IMR-90 (cell line): ENCODE results near the gene CTIF. TPM values are rescaled to one million over a fixed set of nuclear protein-coding genes. Genes with fewer than 3 reads are reported as not detected.

Experiments used
- ATAC-seq: fragments of 200-7000 bp; cut with Tn5 transposase; 2 replicates; pipeline ENCODE4 v1.9.1; 2020; ENCODE audit warnings: low read depth, mild to moderate bottlenecking, moderate library complexity
- BruUV-seq: library from RNA; stranded (reverse); fragments of 400-500 nt; replicated peaks from 2 replicates; lab custom pipeline; 2021; lab: Mats Ljungman, UMichigan
- CTCF ChIA-PET: fragments of 300-600 bp; formaldehyde crosslinking; extraction: SDS; loops from one replicate; lab custom pipeline; 2021; ENCODE audit warnings: antibody characterized with exemption; lab: Yijun Ruan, JAX
- POLR2A ChIA-PET: fragments of 300-600 bp; sonication (Branson Sonifier 250); formaldehyde crosslinking; loops from one replicate; lab custom pipeline; 2022; ENCODE audit warnings: antibody characterized with exemption; ENCODE audit not compliant: unreplicated experiment; lab: Charles Lee
- DNase-seq: peaks from one replicate; pipeline ENCODE4 v3.0.0; 2013
- H2AFZ ChIP-seq: replicated peaks from 2 replicates; pipeline ENCODE3; 2013; ENCODE audit warnings: low read length, mild to moderate bottlenecking; ENCODE audit not compliant: poor library complexity
- H2AK5ac ChIP-seq: 2 replicates; pipeline ENCODE4 v1.6.1; 2013; ENCODE audit warnings: low read depth, low read length, inconsistent platforms
- H2AK9ac ChIP-seq: replicated peaks from 2 replicates; pipeline ENCODE3; 2013; ENCODE audit warnings: mild to moderate bottlenecking, low read depth, low read length, moderate library complexity; ENCODE audit not compliant: poor library complexity
- H2BK120ac ChIP-seq: 2 replicates; pipeline ENCODE4 v1.6.1; 2013; ENCODE audit warnings: low read depth, low read length, inconsistent platforms
- H2BK15ac ChIP-seq: 3 replicates; pipeline ENCODE4 v1.6.1; 2013; ENCODE audit warnings: low read depth, low read length, inconsistent platforms
- H2BK20ac ChIP-seq: 2 replicates; pipeline ENCODE4 v1.6.1; 2013; ENCODE audit warnings: low read depth, mild to moderate bottlenecking, inconsistent platforms, low read length, moderate library complexity
- H2BK5ac ChIP-seq: 2 replicates; pipeline ENCODE4 v1.6.1; 2013; ENCODE audit warnings: mild to moderate bottlenecking, low read depth, low read length, inconsistent platforms; ENCODE audit not compliant: poor library complexity, severe bottlenecking
- H3K14ac ChIP-seq: replicated peaks from 2 replicates; pipeline ENCODE4 v1.6.1; 2013; ENCODE audit warnings: low read depth, low read length, inconsistent platforms
- H3K18ac ChIP-seq: 2 replicates; pipeline ENCODE4 v1.6.1; 2013; ENCODE audit warnings: low read depth, low read length, control low read depth
- H3K23ac ChIP-seq: 2 replicates; pipeline ENCODE4 v1.6.1; 2013; ENCODE audit warnings: low read depth, low read length, inconsistent platforms
- H3K27ac ChIP-seq: 2 replicates; pipeline ENCODE4 v1.5.1; 2013; ENCODE audit warnings: mild to moderate bottlenecking, control low read depth, low read length; ENCODE audit not compliant: insufficient read depth
- H3K27me3 ChIP-seq: 2 replicates; pipeline ENCODE4 v1.6.1; 2013; ENCODE audit warnings: low read length; ENCODE audit not compliant: control insufficient read depth, insufficient read depth
- H3K36me3 ChIP-seq: 2 replicates; pipeline ENCODE4 v1.6.1; 2013; ENCODE audit warnings: low read length, mixed read lengths; ENCODE audit not compliant: control insufficient read depth, insufficient read depth
- H3K4ac ChIP-seq: 2 replicates; pipeline ENCODE4 v1.6.1; 2013; ENCODE audit warnings: low read depth, low read length, inconsistent platforms
- H3K4me1 ChIP-seq: 2 replicates; pipeline ENCODE4 v1.6.1; 2013; ENCODE audit warnings: low read length, mixed read lengths; ENCODE audit not compliant: control insufficient read depth, insufficient read depth
- H3K4me2 ChIP-seq: 2 replicates; pipeline ENCODE4 v1.6.1; 2013; ENCODE audit warnings: low read depth, mild to moderate bottlenecking, control low read depth, low read length, moderate library complexity
- H3K4me3 ChIP-seq: 2 replicates; pipeline ENCODE4 v1.5.1; 2013; ENCODE audit warnings: low read depth, mild to moderate bottlenecking, control low read depth, low read length, moderate library complexity; ENCODE audit not compliant: insufficient read depth
- H3K56ac ChIP-seq: 2 replicates; pipeline ENCODE4 v1.6.1; 2013; ENCODE audit warnings: low read length, inconsistent platforms; ENCODE audit not compliant: insufficient read depth; ENCODE audit errors: extremely low read depth
- H3K79me1 ChIP-seq, 2 experiments: 2 replicates each; pipeline ENCODE4 v1.6.1; 2013; ENCODE audit warnings: low read length in 2 of 2, inconsistent platforms in 1 of 2, low read depth in 1 of 2
- H3K9ac ChIP-seq: 2 replicates; pipeline ENCODE4 v1.6.1; 2013; ENCODE audit warnings: low read depth, low read length, control low read depth
- H3K9me1 ChIP-seq: 2 replicates; pipeline ENCODE4 v1.6.1; 2013; ENCODE audit warnings: low read length, inconsistent platforms; ENCODE audit not compliant: insufficient read depth
- H3K9me3 ChIP-seq: 2 replicates; pipeline ENCODE4 v1.6.1; 2013; ENCODE audit warnings: low read length; ENCODE audit not compliant: control insufficient read depth, insufficient read depth
- H4K20me1 ChIP-seq: 2 replicates; pipeline ENCODE4 v1.6.1; 2013; ENCODE audit warnings: low read length, inconsistent platforms; ENCODE audit not compliant: insufficient read depth
- H4K5ac ChIP-seq: 2 replicates; pipeline ENCODE4 v1.6.1; 2013; ENCODE audit warnings: mild to moderate bottlenecking, low read depth, low read length, control low read depth
- H4K8ac ChIP-seq, 2 experiments: 2 replicates each; pipeline ENCODE4 v1.6.1; 2013; ENCODE audit warnings: low read depth in 2 of 2, low read length in 2 of 2, control low read depth in 1 of 2, inconsistent platforms in 1 of 2
- H4K91ac ChIP-seq: 2 replicates; pipeline ENCODE4 v1.6.1; 2013; ENCODE audit warnings: low read depth, low read length, inconsistent platforms; ENCODE audit not compliant: insufficient read depth
- CEBPB ChIP-seq: IDR thresholded peaks from 2 replicates; pipeline ENCODE4 v1.6.1; 2012; ENCODE audit warnings: low read depth, low read length, improper control_type of control experiment
- CHD1 ChIP-seq: IDR thresholded peaks from 2 replicates; pipeline ENCODE4 v1.6.1; 2012; ENCODE audit warnings: low read depth, low read length, improper control_type of control experiment
- ELK1 ChIP-seq: fragments of 150-350 bp; IDR thresholded peaks from 2 replicates; pipeline ENCODE4 v1.6.1; 2016; ENCODE audit warnings: low read depth, mild to moderate bottlenecking, low read length, moderate library complexity, borderline replicate concordance
- MXI1 ChIP-seq: IDR thresholded peaks from 2 replicates; pipeline ENCODE4 v1.6.1; 2012; ENCODE audit warnings: low read depth, mild to moderate bottlenecking, low read length, moderate library complexity, borderline replicate concordance
- WGBS, 2 experiments: methylation state at CpG; one replicate each; pipeline versions ENCODE4 v1.1.5 to v1.1.7; 2013; ENCODE audit warnings: missing lambda C conversion rate in 2 of 2; ENCODE audit not compliant: insufficient read length in 1 of 2; ENCODE audit errors: extremely low coverage in 2 of 2; 5-methylcytosine and 5-hydroxymethylcytosine counted together
- dilution Hi-C: fragments of 300-500 bp; cut with HindIII; formaldehyde crosslinking; loops from one replicate; pipeline ENCODE4 v1.14.3; 2018; ENCODE audit warnings: low sequenced_read_pairs; ENCODE audit not compliant: unreplicated experiment
- in situ Hi-C: fragments of 300-500 bp; cut with MboI; formaldehyde crosslinking; loops from 3 replicates; pipeline ENCODE4 v1.14.3; 2019; ENCODE audit warnings: low sequenced_read_pairs, inconsistent platforms, mixed read lengths
- intact Hi-C: fragments of 100-400 bp; cut with micrococcal nuclease; formaldehyde crosslinking; loops from 2 replicates; pipeline ENCODE4 v1.10.0; 2022
- polyA plus RNA-seq, 3 experiments: library from polyadenylated mRNA; depleted of rRNA; stranded (reverse); fragments of >200 nt; gene quantifications; 2 replicates each; pipeline ENCODE4 v1.2.3, GENCODE V29; 2012; ENCODE audit warnings: low replicate concordance in 1 of 3
- total RNA-seq: library from RNA; depleted of rRNA; stranded (reverse); fragments of >200 nt; gene quantifications from 2 replicates; pipeline ENCODE4 v1.2.3, GENCODE V29; 2012

The CTIF gene
- total and polyA plus RNA-seq, 2 of the 4 experiments (the other 2 are of a cell fraction): 25.1 to 57.0 TPM

GRCh38 chr18:48749768-48750167, 210.9 kb downstream of the CTIF start:
- in situ Hi-C loops: no loop called here
- POLR2A ChIA-PET: no interaction called here
- no peak overlapping the region for H2AK5ac ChIP-seq
- no peak overlapping the region for H2BK15ac ChIP-seq
- intact Hi-C loops: no loop called here
- no peak overlapping the region for H3K9ac ChIP-seq
- no peak overlapping the region for H3K4me3 ChIP-seq
- dilution Hi-C loops: no loop called here
- H3K9me1 ChIP-seq: peaks cover 39% of the 10 kb centered on the region; the same call in 1 of the 2 replicates
- H3K4ac ChIP-seq: peak overlapping the region; percentile 27; the same call in 1 of the 2 replicates
- H4K8ac ChIP-seq: no peak overlapping the region
- no peak overlapping the region for H2AFZ ChIP-seq
- WGBS, 2 experiments: 93% methylated on average over 3 of the region's 13 CpGs; no CpG with 5 or more reads in 1 of the 2 experiments
- H2BK120ac ChIP-seq: no peak overlapping the region
- no peak overlapping the region for H3K56ac ChIP-seq
- H3K18ac ChIP-seq: no peak overlapping the region
- no peak overlapping the region for H4K5ac ChIP-seq
- no peak for ATAC-seq
- H3K4me2 ChIP-seq: no peak overlapping the region
- H2BK20ac ChIP-seq: no peak overlapping the region
- H3K27me3 ChIP-seq: no peaks in the 10 kb centered on the region
- H3K23ac ChIP-seq: no peak overlapping the region
- peaks cover 5% of the 10 kb centered on the region for H3K4me1 ChIP-seq
- H3K36me3 ChIP-seq: peaks cover 12% of the 10 kb centered on the region
- H3K9me3 ChIP-seq: no peaks in the 10 kb centered on the region
- no peak overlapping the region for H2BK5ac ChIP-seq
- no peak overlapping the region for H3K27ac ChIP-seq
- peak overlapping the region; percentile 35 for H2AK9ac ChIP-seq
- no peak overlapping the region for H4K91ac ChIP-seq
- no peak overlapping the region for H3K14ac ChIP-seq
- TF ChIP-seq ELK1: no peak
- no peak for TF ChIP-seq CHD1
- TF ChIP-seq MXI1: no peak
- TF ChIP-seq CEBPB: no peak
- BruUV-seq: no TSS peak
- DNase-seq: peak; percentile 43
- peaks cover 49% of the 10 kb centered on the region for H4K20me1 ChIP-seq
- peaks cover 40 to 91% of the 10 kb centered on the region in 2 experiments for H3K79me1 ChIP-seq
- CTCF ChIA-PET: no interaction called here
